Ovary (tissue), 3 donors: ENCODE measurements around the gene GCK.

Source experiments
- POLR2A ChIP-seq: fragments of 450-650 bp; IDR thresholded peaks from one replicate; pipeline ENCODE4 v1.6.1; 2017; ENCODE audit warnings: antibody characterized with exemption, mild to moderate bottlenecking, moderate library complexity
- TF ChIP-seq, protein P1 (sequence below), 3 donors: fragments of 450-650 bp in 2 of 3; fragments of 200-600 bp in 1 of 3; IDR thresholded peaks; one replicate each; pipeline versions ENCODE4 v1.5.1 to v1.8.0; 2016 to 2022; ENCODE audit warnings: antibody characterized with exemption in 3 of 3, mild to moderate bottlenecking in 1 of 3
- donor health status: DM: no; HTN: no; CAD: no.

DNA sequence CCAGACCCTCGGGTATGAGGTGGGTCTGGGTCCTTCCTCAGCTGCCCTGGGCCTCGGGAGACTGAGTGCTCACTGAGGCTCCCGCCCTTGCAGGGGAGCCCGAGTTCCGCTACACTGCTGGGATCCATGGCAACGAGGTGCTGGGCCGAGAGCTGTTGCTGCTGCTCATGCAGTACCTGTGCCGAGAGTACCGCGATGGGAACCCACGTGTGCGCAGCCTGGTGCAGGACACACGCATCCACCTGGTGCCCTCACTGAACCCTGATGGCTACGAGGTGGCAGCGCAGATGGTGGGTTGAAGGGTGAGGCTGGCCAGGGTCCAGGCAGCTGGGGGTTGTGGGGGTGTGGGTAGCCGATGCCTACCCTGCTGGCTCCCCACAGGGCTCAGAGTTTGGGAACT is 77.5 kb downstream of the GCK start:
- TF ChIP-seq, protein P1, sequence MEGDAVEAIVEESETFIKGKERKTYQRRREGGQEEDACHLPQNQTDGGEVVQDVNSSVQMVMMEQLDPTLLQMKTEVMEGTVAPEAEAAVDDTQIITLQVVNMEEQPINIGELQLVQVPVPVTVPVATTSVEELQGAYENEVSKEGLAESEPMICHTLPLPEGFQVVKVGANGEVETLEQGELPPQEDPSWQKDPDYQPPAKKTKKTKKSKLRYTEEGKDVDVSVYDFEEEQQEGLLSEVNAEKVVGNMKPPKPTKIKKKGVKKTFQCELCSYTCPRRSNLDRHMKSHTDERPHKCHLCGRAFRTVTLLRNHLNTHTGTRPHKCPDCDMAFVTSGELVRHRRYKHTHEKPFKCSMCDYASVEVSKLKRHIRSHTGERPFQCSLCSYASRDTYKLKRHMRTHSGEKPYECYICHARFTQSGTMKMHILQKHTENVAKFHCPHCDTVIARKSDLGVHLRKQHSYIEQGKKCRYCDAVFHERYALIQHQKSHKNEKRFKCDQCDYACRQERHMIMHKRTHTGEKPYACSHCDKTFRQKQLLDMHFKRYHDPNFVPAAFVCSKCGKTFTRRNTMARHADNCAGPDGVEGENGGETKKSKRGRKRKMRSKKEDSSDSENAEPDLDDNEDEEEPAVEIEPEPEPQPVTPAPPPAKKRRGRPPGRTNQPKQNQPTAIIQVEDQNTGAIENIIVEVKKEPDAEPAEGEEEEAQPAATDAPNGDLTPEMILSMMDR (IDR thresholded peaks at IDR 0.05) = no peak
- TF ChIP-seq POLR2A = no peak
